Kidney (tissue), 14 donors: ENCODE results near the gene FOLR1. TPM values are rescaled to one million over a fixed set of nuclear protein-coding genes. Genes with fewer than 3 reads are reported as not detected.
"Not testable (repeated sequence)": the region's sequence is repeated elsewhere in the genome, so short reads cannot be mapped to it uniquely, and the experiment has no call there.

Experiments used
- DNase-seq, 5 donors: peaks; one replicate each; pipeline ENCODE4 v3.0.0-alpha.2; 2013 to 2020
- FAIRE-seq: peaks from 2 replicates; lab custom pipeline; 2012; peaks lifted over from hg19 to GRCh38; lab: Jason Lieb, UNC
- H3K27ac ChIP-seq, 2 donors: one replicate each; pipeline ENCODE4 v1.7.0; 2013; ENCODE audit warnings: low read depth in 2 of 2, low read length in 2 of 2, inconsistent platforms in 1 of 2
- H3K27me3 ChIP-seq: one replicate; pipeline ENCODE4 v1.7.1; 2013; ENCODE audit warnings: low read length, inconsistent platforms; ENCODE audit not compliant: control insufficient read depth, insufficient read depth
- H3K36me3 ChIP-seq, 3 donors: one replicate each; pipeline versions ENCODE4 v1.7.0 to v1.7.1; 2013; ENCODE audit warnings: low read length in 3 of 3, control low read depth in 1 of 3, inconsistent platforms in 1 of 3; ENCODE audit not compliant: insufficient read depth in 3 of 3, control insufficient read depth in 2 of 3
- H3K4me1 ChIP-seq, 3 donors: one replicate each; pipeline versions ENCODE4 v1.7.0 to v1.7.1; 2013; ENCODE audit warnings: low read length in 3 of 3, inconsistent platforms in 1 of 3, low read depth in 1 of 3; ENCODE audit not compliant: control insufficient read depth in 2 of 3, insufficient read depth in 2 of 3
- H3K4me3 ChIP-seq, 3 donors: one replicate each; pipeline versions ENCODE4 v1.7.0 to v1.8.1; 2013; ENCODE audit warnings: low read length in 3 of 3, control low read depth in 1 of 3, inconsistent platforms in 1 of 3
- H3K9ac ChIP-seq, 3 donors: one replicate each; pipeline versions ENCODE4 v1.7.0 to v1.7.1; 2013; ENCODE audit warnings: low read length in 3 of 3, control low read depth in 1 of 3, inconsistent platforms in 1 of 3
- H3K9me3 ChIP-seq, 3 donors: one replicate each; pipeline versions ENCODE4 v1.7.0 to v1.7.1; 2013; ENCODE audit warnings: low read length in 3 of 3, control low read depth in 1 of 3, inconsistent platforms in 1 of 3; ENCODE audit not compliant: control insufficient read depth in 2 of 3, insufficient read depth in 1 of 3
- intact Hi-C: fragments of 100-400 bp; cut with DNase I; formaldehyde crosslinking; loops from one replicate; pipeline ENCODE4 v1.11.1; 2022
- polyA plus RNA-seq: library from polyadenylated mRNA; stranded (reverse); fragments of 350-450 nt; fragmentation: Illumina TruSeq; extraction: RNeasy Lipid Tissue Mini Kit (QIAGEN cat#74804); gene quantifications from one replicate; pipeline ENCODE4 v1.2.3, GENCODE V29; 2014; ENCODE audit warnings: low read depth, low replicate concordance; ENCODE audit not compliant: insufficient read depth
- total RNA-seq: library from RNA; stranded (reverse); fragmentation: NEBNext Ultra II Directional; extraction: Animal tissue kit (Norgen Biotek cat#: 25700); gene quantifications from one replicate; pipeline ENCODE4 v1.2.1, GENCODE V29; 2021
- TF ChIP-seq, protein P1 (sequence below): IDR thresholded peaks from 3 replicates; pipeline ENCODE4 v1.5.1; 2012; ENCODE audit warnings: mild to moderate bottlenecking, moderate library complexity, borderline replicate concordance; ENCODE audit not compliant: insufficient read depth; ENCODE audit errors: extremely low read depth
- donor health status: control.
- donor health status: control.
- donor health status: control.
- donor health status: control.
- donor health status: control.
- donor health status: DM: yes; HTN: yes; CAD: no.
- donor health status: Normal renal cell carcinoma (clear cell type).

Gene FOLR1
- total and polyA plus RNA-seq, 2 donors from 2014 or later: 41.2 to 297 TPM

DNA sequence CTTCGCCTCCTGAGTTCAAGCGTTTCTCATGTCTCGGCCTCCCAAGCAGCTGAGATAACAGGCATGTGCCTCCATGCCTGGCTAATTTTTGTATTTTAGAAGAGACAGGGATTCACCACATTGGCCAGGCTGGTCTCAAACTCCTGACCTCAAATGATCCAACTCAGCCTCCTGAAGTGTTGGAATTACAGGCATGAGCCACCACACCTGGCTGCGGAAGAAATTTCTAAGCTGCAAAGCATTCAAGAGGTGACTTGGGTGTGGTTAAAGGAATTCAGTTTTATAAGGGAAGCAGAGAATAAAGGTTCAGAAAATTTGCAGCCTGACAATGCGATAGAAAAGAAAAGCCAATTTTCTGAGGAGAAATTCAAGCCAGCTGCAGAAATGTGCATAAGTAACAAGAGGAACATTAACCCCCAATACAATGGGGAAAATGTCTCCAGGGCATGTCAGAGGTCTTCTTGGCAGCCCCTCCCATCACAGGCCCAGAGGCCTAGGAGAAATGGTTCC, 22.8 kb upstream of the FOLR1 start:
- H3K36me3 ChIP-seq, H3K4me1 ChIP-seq, H3K27ac ChIP-seq, H3K9me3 ChIP-seq, intact Hi-C loops, H3K4me3 ChIP-seq, FAIRE-seq, DNase-seq, H3K27me3 ChIP-seq, H3K9ac ChIP-seq: not testable (repeated sequence)

DNA sequence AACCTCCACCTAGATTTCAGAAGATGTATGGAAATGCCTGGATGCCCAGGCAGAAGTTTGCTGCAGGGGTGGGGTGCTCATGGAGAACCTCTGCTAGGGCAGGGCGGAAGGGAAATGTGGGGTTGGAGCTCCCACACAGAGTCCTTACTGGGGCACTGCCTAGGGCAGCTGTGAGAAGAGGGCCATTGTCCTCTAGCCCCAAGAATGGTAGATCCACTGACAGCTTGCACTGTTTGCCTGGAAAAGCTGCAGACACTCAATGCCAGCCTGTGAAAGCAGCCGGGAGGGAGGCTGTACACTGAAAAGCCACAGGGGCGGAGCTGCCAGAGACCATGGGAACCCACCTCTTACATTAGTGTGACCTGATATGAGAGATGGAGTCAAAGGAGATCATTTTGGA, 22.2 kb upstream of the FOLR1 start:
- H3K9me3 ChIP-seq, H3K36me3 ChIP-seq, H3K4me1 ChIP-seq, DNase-seq, H3K27ac ChIP-seq, H3K27me3 ChIP-seq, FAIRE-seq, H3K4me3 ChIP-seq, H3K9ac ChIP-seq, intact Hi-C loops: not testable (repeated sequence)

DNA sequence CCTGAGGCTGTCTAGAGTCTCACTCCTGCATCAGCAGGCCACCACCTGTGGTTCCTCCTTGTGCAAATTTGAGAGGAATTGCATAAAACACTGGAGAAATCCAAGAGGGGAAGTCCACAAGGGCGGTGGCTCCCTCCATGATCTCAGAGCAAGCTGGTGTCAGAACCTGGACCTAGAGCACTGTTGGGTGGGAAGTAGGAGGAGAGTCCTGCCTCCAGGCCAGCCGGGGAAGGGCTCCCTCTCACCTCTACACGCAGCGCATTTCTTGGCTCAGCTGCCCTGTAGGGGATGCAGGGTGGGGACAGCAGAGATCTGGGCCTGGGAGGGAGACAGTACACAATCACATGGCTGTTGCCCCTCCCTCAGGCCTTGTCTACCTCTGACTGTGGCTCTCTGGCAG, 19.9 kb upstream of the FOLR1 start:
- H3K4me1 ChIP-seq, H3K27ac ChIP-seq, H3K9ac ChIP-seq, H3K4me3 ChIP-seq, DNase-seq, intact Hi-C loops, FAIRE-seq, H3K36me3 ChIP-seq, H3K27me3 ChIP-seq, H3K9me3 ChIP-seq: not testable (repeated sequence)

DNA sequence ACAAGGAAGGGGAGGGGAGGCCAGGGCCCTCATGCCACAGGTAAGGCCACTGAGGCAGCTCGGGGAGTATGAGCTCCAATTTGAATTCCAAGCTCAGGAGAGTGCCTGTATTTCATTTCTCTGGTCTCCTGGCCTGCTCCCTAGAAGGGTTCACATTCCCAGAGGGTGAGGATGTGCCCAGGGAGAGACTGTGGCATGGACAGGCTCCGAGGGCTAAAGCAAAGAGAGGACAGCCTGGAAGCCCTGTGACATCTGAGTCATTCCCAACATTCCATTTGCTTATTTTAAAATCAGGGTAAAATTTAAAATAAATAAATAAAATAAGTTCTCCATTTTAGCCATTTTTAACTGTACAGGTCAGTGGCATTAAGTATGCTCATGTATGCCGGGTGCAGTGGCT, 18.6 kb upstream of the FOLR1 start:
- TF ChIP-seq, protein P1, sequence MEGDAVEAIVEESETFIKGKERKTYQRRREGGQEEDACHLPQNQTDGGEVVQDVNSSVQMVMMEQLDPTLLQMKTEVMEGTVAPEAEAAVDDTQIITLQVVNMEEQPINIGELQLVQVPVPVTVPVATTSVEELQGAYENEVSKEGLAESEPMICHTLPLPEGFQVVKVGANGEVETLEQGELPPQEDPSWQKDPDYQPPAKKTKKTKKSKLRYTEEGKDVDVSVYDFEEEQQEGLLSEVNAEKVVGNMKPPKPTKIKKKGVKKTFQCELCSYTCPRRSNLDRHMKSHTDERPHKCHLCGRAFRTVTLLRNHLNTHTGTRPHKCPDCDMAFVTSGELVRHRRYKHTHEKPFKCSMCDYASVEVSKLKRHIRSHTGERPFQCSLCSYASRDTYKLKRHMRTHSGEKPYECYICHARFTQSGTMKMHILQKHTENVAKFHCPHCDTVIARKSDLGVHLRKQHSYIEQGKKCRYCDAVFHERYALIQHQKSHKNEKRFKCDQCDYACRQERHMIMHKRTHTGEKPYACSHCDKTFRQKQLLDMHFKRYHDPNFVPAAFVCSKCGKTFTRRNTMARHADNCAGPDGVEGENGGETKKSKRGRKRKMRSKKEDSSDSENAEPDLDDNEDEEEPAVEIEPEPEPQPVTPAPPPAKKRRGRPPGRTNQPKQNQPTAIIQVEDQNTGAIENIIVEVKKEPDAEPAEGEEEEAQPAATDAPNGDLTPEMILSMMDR: no peak
- no peak for FAIRE-seq
- Histone ChIP-seq H3K27me3 (no peaks in the 10 kb centered on the region), H3K27ac (no peak overlapping the region), H3K9me3 (no peaks in the 10 kb centered on the region), H3K9ac (no peak overlapping the region), H3K36me3 (no peaks in the 10 kb centered on the region), H3K4me1 (peaks cover 0 to 4% (median 0%) of the 10 kb centered on the region in 3 donors), H3K4me3 (no peak overlapping the region)
- intact Hi-C loops: no loop called here
- DNase-seq: no peak

DNA sequence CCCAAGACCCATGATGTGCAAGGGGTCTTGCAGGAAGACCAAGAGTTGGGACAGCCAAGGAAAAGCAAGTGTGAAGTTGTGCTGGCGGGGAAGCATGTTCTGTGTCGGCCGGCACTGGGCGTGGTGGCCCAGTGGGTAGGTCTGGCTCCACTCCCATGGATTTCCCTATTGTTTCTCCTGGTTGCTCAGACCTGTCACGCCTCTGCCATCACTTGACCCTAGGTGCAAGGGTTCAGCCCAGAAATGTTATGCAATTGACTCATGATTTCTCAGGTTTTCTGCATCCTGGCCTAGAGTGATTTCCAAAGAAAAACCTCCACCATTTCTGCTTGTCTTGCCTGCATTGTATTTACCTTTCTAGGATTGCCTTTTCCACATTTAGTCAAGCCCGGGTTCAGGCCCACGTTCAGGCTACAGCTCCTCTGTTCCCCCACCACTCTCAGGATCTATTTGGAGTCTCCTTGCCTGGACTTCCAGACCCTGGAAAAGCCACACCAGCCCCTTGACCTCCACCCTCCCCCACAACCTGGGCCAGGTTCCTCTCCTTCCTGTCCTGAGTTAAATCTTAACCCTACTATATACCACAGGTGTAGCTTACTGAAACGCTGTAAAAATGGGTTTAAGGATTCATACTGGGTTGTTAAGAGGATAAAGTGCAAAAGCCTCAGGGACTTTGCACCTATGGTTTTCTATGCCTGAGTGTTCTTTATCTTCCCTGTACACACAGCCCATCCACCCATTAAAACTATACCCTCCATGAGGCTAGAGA, 17.5 kb upstream of the FOLR1 start:
- intact Hi-C loops: no loop called here
- no peaks in the 10 kb centered on the region for H3K27me3 ChIP-seq
- FAIRE-seq: no peak
- H3K9ac ChIP-seq: no peak overlapping the region
- H3K36me3 ChIP-seq: no peaks in the 10 kb centered on the region
- DNase-seq: no peak
- no peak overlapping the region for H3K4me3 ChIP-seq
- TF ChIP-seq, protein P1: no peak
- no peak overlapping the region for H3K27ac ChIP-seq
- H3K9me3 ChIP-seq: no peaks in the 10 kb centered on the region
- peaks cover 0 to 4% (median 0%) of the 10 kb centered on the region in 3 donors for H3K4me1 ChIP-seq
